CD14-positive monocyte (primary cell): ENCODE results near the gene SLC25A48. TPM values are rescaled to one million over a fixed set of nuclear protein-coding genes. Genes with fewer than 3 reads are reported as not detected.

Experiments
- DNase-seq, 3 donors: peaks; one replicate each; pipeline ENCODE4 v3.0.0-alpha.2; 2011 to 2022
- H2AFZ ChIP-seq: 2 replicates; pipeline ENCODE4 v1.6.0; 2012; ENCODE audit warnings: mild to moderate bottlenecking, low read depth, low read length, inconsistent platforms; ENCODE audit not compliant: insufficient read depth, poor library complexity, severe bottlenecking
- H3K27ac ChIP-seq, 2 donors: 1 replicate in 1 of 2; 2 replicates in 1 of 2; pipeline ENCODE4 v1.5.1; 2012 to 2013; ENCODE audit warnings: low read length in 2 of 2, control low read depth in 1 of 2, inconsistent platforms in 1 of 2, low read depth in 1 of 2, mild to moderate bottlenecking in 1 of 2
- H3K27me3 ChIP-seq, 2 donors: one replicate each; pipeline versions ENCODE4 v1.6.0 to v1.6.1; 2011 to 2013; ENCODE audit warnings: low read length in 2 of 2; ENCODE audit not compliant: control insufficient read depth in 2 of 2, insufficient read depth in 2 of 2
- H3K36me3 ChIP-seq, 2 donors: replicated peaks in 1 of 2; 1 replicate in 1 of 2; 2 replicates in 1 of 2; pipeline versions ENCODE4 v1.5.1 to v1.6.1; 2012 to 2013; ENCODE audit warnings: low read length in 2 of 2, control low read depth in 1 of 2, inconsistent platforms in 1 of 2, mild to moderate bottlenecking in 1 of 2; ENCODE audit not compliant: insufficient read depth in 2 of 2, control insufficient read depth in 1 of 2
- H3K4me1 ChIP-seq, 2 donors: 1 replicate in 1 of 2; 2 replicates in 1 of 2; pipeline versions ENCODE4 v1.5.1 to v1.6.1; 2012 to 2013; ENCODE audit warnings: low read length in 2 of 2, control low read depth in 1 of 2, inconsistent platforms in 1 of 2, mild to moderate bottlenecking in 1 of 2, moderate library complexity in 1 of 2; ENCODE audit not compliant: insufficient read depth in 2 of 2, control insufficient read depth in 1 of 2
- H3K4me2 ChIP-seq: replicated peaks from 2 replicates; pipeline ENCODE3; 2012; ENCODE audit warnings: low read length, moderate library complexity, mild to moderate bottlenecking; ENCODE audit not compliant: poor library complexity, severe bottlenecking; ENCODE audit errors: extremely low read depth
- H3K4me3 ChIP-seq, 3 experiments: fragments of 200-600 bp in 1 of 3; sonication (generic) in 1 of 3; replicated peaks in 1 of 3; 1 replicate in 2 of 3; 2 replicates in 1 of 3; pipeline ENCODE4 v1.5.1; 2011 to 2013; ENCODE audit warnings: low read length in 3 of 3, mild to moderate bottlenecking in 3 of 3, control low read depth in 2 of 3, low read depth in 2 of 3, inconsistent platforms in 1 of 3, moderate library complexity in 1 of 3
- H3K79me2 ChIP-seq: 2 replicates; pipeline ENCODE4 v1.6.0; 2012; ENCODE audit warnings: mild to moderate bottlenecking, control low read depth, inconsistent platforms, low read length, moderate library complexity; ENCODE audit not compliant: insufficient read depth
- H3K9ac ChIP-seq: 2 replicates; pipeline ENCODE4 v1.6.0; 2017; ENCODE audit warnings: low read length, mild to moderate bottlenecking; ENCODE audit not compliant: insufficient read depth, poor library complexity, severe bottlenecking
- H3K9me3 ChIP-seq, 2 donors: replicated peaks in 1 of 2; 1 replicate in 1 of 2; 2 replicates in 1 of 2; pipeline versions ENCODE4 v1.5.1 to v1.6.1; 2012 to 2013; ENCODE audit warnings: low read length in 2 of 2, control low read depth in 1 of 2; ENCODE audit not compliant: control insufficient read depth in 1 of 2, insufficient read depth in 1 of 2
- H4K20me1 ChIP-seq: 2 replicates; pipeline ENCODE4 v1.6.0; 2012; ENCODE audit warnings: mild to moderate bottlenecking, low read length, control low read depth, moderate library complexity; ENCODE audit not compliant: insufficient read depth
- H3K27ac Mint-ChIP-seq, 7 donors: one replicate each; pipeline ENCODE4 v1.8.0; 2020; ENCODE audit warnings: mild to moderate bottlenecking in 7 of 7, mixed read lengths in 7 of 7, moderate library complexity in 6 of 7, inconsistent platforms in 2 of 7
- H3K27me3 Mint-ChIP-seq, 3 donors: one replicate each; pipeline ENCODE4 v1.8.0; 2021 to 2022; ENCODE audit warnings: low read depth in 3 of 3, mild to moderate bottlenecking in 3 of 3, mixed read lengths in 3 of 3, moderate library complexity in 3 of 3, inconsistent platforms in 1 of 3
- H3K36me3 Mint-ChIP-seq, 2 donors: one replicate each; pipeline ENCODE4 v1.8.0; 2020; ENCODE audit warnings: mixed read lengths in 2 of 2, inconsistent platforms in 1 of 2, mild to moderate bottlenecking in 1 of 2
- H3K4me1 Mint-ChIP-seq: one replicate; pipeline ENCODE4 v1.8.0; 2020; ENCODE audit warnings: mild to moderate bottlenecking, mixed read lengths
- H3K4me3 Mint-ChIP-seq, 2 donors: one replicate each; pipeline ENCODE4 v1.8.0; 2020; ENCODE audit warnings: mild to moderate bottlenecking in 2 of 2, mixed read lengths in 2 of 2, moderate library complexity in 1 of 2
- H3K9me3 Mint-ChIP-seq, 7 donors: one replicate each; pipeline ENCODE4 v1.8.0; 2020 to 2022; ENCODE audit warnings: mixed read lengths in 7 of 7, mild to moderate bottlenecking in 6 of 7, moderate library complexity in 6 of 7, inconsistent platforms in 2 of 7
- WGBS: methylation state at CpG from one replicate; pipeline ENCODE4 v1.1.5; 2013; ENCODE audit warnings: missing lambda C conversion rate; ENCODE audit not compliant: insufficient coverage; 5-methylcytosine and 5-hydroxymethylcytosine counted together
- intact Hi-C, 2 donors: fragments of 100-400 bp; cut with micrococcal nuclease; formaldehyde crosslinking; loops; one replicate each; pipeline versions ENCODE4 v1.15.0 to v1.15.1; 2023
- polyA plus RNA-seq, 3 donors: library from polyadenylated mRNA; depleted of rRNA in 1 of 3; unstranded in 2 of 3; stranded (reverse) in 1 of 3; fragments of 300-500 nt in 2 of 3; fragments of >200 nt in 1 of 3; fragmentation: Illumina TruSeq in 2 of 3; gene quantifications; 1 replicate in 2 of 3; 2 replicates in 1 of 3; pipeline ENCODE4 v1.2.3, GENCODE V29; 2012 to 2021
- small RNA-seq: library from RNA; depleted of rRNA; stranded (forward); fragments of <200 nt; gene quantifications from one replicate; pipeline ENCODE3, GENCODE V24; 2012; ENCODE audit warnings: low read depth; ENCODE audit not compliant: insufficient read length
- TF ChIP-seq, protein P1 (sequence below): fragments of 200-600 bp; IDR thresholded peaks from one replicate; pipeline ENCODE4 v1.8.0; 2022; ENCODE audit warnings: antibody characterized with exemption, mild to moderate bottlenecking

SLC25A48 gene
- polyA plus RNA-seq, 3 donors = not detected

DNA sequence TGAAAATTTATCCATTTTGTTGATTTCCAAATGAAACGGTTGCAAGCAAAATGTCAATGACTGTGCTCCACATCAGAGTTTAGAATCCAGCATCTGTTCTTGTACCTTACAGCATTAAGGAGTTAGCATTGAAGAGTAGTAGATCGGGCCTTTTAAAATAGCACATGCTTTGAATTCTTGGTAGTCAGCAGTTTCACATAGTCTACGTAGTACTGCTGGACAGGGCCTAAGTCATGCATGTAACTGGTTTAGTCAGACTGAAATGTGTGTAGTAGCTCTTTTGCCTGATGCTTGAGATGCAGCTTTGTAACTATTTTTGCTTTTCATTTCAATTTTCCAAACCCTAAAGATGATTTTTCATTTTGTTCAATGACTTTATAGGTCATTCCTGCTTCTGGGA lies 100.5 kb downstream of the SLC25A48 start:
- no peaks in the 10 kb centered on the region for H3K4me1 Mint-ChIP-seq
- Histone ChIP-seq H3K4me3 (no peak overlapping the region), H3K36me3 (no peaks in the 10 kb centered on the region), H3K9me3 (no peaks in the 10 kb centered on the region), H3K4me2 (no peak overlapping the region), H3K4me1 (no peaks in the 10 kb centered on the region), H3K9ac (no peak overlapping the region), H3K27me3 (peaks cover 62 to 67% of the 10 kb centered on the region in 2 donors), H2AFZ (no peak overlapping the region), H4K20me1 (no peaks in the 10 kb centered on the region), H3K27ac (no peak overlapping the region), H3K79me2 (no peaks in the 10 kb centered on the region)
- peaks cover 0 to 2% of the 10 kb centered on the region in 2 donors for H3K36me3 Mint-ChIP-seq
- H3K27me3 Mint-ChIP-seq = peaks cover 36 to 52% (median 43%) of the 10 kb centered on the region in 3 donors
- TF ChIP-seq, protein P1, sequence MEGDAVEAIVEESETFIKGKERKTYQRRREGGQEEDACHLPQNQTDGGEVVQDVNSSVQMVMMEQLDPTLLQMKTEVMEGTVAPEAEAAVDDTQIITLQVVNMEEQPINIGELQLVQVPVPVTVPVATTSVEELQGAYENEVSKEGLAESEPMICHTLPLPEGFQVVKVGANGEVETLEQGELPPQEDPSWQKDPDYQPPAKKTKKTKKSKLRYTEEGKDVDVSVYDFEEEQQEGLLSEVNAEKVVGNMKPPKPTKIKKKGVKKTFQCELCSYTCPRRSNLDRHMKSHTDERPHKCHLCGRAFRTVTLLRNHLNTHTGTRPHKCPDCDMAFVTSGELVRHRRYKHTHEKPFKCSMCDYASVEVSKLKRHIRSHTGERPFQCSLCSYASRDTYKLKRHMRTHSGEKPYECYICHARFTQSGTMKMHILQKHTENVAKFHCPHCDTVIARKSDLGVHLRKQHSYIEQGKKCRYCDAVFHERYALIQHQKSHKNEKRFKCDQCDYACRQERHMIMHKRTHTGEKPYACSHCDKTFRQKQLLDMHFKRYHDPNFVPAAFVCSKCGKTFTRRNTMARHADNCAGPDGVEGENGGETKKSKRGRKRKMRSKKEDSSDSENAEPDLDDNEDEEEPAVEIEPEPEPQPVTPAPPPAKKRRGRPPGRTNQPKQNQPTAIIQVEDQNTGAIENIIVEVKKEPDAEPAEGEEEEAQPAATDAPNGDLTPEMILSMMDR = no peak
- no peak for DNase-seq
- no peak overlapping the region for H3K27ac Mint-ChIP-seq
- H3K9me3 Mint-ChIP-seq = peaks cover 0 to 7% (median 0%) of the 10 kb centered on the region in 7 donors
- H3K4me3 Mint-ChIP-seq = no peak overlapping the region
- 100% methylated on average over 2 of the region's 3 CpGs for WGBS
- intact Hi-C loops = no loop called here

DNA sequence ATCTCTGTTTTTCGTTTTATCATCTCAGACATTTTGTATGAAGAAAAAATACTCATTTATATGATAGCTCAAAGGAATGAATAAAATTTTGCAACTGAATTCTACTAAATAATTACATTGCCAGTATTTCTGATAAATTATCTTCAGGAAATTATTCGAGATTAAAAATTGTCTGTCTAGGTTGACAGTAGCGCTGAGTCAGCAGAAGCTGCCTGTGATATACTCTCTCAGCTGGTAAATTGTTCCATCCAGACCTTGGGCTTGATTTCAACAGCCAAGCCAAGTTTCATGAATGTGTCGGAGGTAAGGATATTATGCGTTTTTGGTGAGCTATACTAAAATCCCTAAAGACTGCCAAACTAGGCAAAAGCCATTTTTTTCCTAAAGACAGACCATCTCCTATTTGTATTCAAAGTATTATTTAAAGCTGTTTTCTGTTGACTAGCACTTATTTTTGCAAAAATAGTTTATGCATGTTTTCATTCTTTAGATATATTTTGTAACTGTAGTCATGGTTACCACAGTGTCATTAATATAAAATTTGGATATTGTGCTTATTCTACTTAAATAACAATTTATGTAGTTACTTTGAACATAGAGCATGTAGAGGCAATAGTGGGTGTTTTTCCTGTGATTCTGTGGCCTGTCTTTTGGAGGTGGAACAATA lies 102.9 kb downstream of the SLC25A48 start:
- intact Hi-C loops = no loop called here
- 100% methylated on average over 1 of the region's 5 CpGs for WGBS
- H3K27me3 Mint-ChIP-seq = peaks cover 21 to 37% (median 23%) of the 10 kb centered on the region in 3 donors

More for the DNA sequence above, 102.9 kb downstream of the SLC25A48 start:
- DNase-seq = no peak
- Histone ChIP-seq H4K20me1 (no peaks in the 10 kb centered on the region), H2AFZ (no peak overlapping the region), H3K27ac (no peak overlapping the region), H3K4me1 (no peaks in the 10 kb centered on the region), H3K4me2 (no peak overlapping the region), H3K36me3 (no peaks in the 10 kb centered on the region), H3K79me2 (no peaks in the 10 kb centered on the region), H3K9ac (no peak overlapping the region), H3K27me3 (peaks cover 51 to 56% of the 10 kb centered on the region in 2 donors), H3K4me3 (no peak overlapping the region), H3K9me3 (no peaks in the 10 kb centered on the region)
- Mint-ChIP-seq H3K4me1 (no peaks in the 10 kb centered on the region), H3K4me3 (no peak overlapping the region), H3K9me3 (no peaks in the 10 kb centered on the region), H3K27ac (no peak overlapping the region), H3K36me3 (no peaks in the 10 kb centered on the region)
- TF ChIP-seq, protein P1 = no peak

Small RNAs within 50 kb of the gene (small RNA-seq; reads per million reads assigned to genes)
- gene MIR5692C1 = not detected

Other genes starting within 250 kb of the SLC25A48 start
- gene IL9, start 61.2 kb downstream of the SLC25A48 start, polyA plus RNA-seq = not detected
- gene LECT2, start 120.3 kb downstream of the SLC25A48 start, polyA plus RNA-seq = not detected
- gene TGFBI, start 194.3 kb downstream of the SLC25A48 start, polyA plus RNA-seq = 100 to 1,000 TPM; 480 to 653 (median 565) TPM